Fibroblast of gingiva (primary cell): Measurements from ENCODE around the gene EPB41L4A.
"Not testable (repeated sequence)": the region's sequence is repeated elsewhere in the genome, so short reads cannot be mapped to it uniquely, and the experiment has no call there.

ENCODE experiments used
- DNase-seq: peaks from one replicate; pipeline ENCODE4 v3.0.0-alpha.2; 2011; ENCODE audit warnings: low read depth

The EPB41L4A gene

DNA sequence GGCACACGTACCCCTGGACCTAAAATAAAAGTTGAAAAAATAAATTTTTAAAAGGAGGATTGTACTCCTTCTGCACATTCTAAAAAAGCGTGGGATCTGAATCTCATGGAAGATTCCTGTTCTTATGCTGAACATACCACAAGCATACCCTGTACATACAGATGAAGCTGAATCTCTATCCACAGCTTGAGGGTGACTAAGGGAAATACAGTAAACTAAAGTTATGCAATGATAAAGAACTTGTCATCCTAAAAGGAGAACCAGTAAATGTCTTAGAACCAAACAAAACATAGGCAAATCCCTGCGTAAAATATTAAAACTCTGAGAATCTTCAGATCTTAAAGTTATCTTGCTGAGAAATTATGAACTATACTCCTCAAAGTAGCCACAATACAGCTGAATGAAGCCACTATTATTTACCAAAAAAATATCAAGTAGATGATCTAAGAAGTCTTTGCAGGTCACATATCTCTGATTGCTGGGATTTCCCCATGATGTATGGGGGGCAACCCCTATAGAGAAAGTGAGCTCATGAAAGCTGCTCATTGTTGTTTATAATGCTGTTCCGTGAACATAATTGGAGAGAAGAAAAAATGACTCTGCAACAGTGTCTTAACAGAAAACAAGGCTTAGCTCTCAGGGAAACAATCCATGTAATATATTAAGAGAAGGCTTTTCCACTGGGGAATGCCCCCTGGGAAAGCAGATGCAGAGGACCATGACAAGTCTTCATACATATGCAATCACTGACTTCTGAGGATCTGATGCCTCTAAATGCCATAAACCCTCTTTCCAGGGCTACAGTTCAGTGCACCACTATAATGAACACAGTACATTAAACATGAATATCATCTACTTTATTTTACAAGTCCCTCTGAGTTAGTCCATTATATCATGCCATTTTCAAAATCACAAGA is 210.1 kb downstream of the EPB41L4A start:
- DNase-seq = no peak

- DNase-seq = not testable (repeated sequence)
These were observed 210.9 kb downstream of the EPB41L4A start for GRCh38 chr5:112208195-112208594.

DNA sequence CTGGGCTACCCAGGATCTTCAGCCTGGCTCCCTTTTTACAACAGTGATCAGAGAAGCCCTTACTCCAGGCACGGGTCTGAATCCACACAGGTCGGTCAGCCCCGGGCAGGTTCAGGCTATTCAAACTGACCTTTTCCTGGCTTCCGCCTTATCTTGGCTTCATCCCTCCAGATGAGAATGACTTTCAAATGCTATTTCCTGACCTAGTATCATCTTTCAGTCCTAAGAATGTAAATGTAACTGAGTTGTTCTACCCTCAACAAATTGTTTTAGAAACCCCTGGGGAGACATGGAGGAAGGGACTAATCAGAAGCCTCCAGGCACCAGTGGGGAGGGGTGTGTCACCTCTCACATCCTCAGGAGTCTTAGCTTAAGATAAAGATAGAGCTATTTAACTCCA is 213.2 kb downstream of the EPB41L4A start:
- no peak for DNase-seq

DNA sequence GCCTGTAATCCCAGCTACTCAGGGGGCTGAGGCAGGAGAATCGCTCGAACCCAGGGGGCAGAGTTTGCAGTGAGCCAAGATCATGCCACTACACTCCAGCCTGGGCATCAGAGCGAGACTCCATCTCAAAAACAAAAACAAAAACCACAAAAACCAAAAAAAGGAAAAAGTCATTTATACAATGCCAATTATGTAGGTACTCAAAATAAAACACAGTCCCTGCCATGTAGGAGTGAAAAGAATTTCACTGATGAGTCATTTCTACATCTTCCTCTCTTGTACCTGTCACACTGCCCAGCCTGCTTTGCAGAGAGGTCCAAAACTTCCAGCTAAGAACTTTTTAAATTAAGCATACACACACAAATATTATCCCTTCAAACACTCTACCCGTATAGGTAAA is 215.8 kb downstream of the EPB41L4A start:
- no peak for DNase-seq

DNA sequence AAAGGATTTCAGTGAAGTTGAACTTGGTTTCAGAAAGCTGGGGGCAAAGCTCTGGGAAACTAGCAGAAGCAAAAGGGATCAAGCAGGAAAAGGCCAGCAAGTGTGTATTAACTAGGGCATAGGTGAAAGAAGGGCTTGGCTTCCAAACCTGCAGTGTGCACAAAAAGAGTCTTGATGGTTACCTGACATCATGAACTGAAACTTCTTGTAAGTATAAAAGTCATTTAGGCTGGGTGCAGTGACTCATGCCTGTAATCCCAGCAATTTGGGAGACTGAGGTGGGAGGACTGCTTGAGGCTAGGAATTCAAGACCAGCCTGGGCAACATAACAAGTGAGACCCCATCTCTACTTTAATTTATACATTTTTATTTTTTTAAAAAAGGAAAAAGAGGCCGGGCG is 216.4 kb downstream of the EPB41L4A start:
- no peak for DNase-seq

DNA sequence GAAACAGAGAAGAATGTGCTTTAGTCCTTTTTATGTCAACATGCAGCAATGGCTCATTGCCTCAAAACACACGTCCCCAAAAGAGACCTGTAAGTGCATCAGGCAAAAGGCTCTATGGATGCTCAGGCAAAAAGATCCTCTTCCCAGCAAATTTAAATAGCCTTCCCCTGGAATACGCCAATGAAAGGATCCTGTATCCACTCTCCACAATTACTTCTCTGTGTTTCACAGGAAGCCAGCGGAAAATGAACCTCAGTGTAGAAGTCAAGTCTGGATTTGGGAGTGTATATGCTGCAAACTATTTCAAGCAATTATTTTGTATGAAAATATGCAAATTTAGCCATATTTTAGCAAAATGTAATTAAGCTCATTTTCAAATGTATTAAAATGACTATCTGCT is 217.9 kb downstream of the EPB41L4A start:
- DNase-seq = no peak

- no peak for DNase-seq
These were observed 218.9 kb downstream of the EPB41L4A start for GRCh38 chr5:112200131-112200530.

DNA sequence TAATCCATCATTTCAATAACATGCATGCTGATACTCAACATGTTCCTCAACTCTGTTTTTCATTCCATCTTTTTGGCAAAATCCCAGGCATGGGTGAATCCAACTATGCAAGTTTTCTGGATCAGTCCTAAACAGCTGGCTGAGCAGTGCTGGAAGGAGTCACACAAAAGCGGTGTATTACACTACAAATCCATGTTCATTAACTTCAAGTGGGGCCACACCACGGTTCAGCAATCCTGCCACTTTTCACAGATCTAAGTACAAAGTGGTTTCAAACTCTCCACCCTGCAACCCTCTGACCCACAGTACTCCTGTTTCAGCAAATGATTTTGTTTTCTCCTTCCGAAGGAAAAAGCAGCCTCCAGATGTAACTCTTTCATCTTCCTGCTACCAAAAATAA is 222.5 kb downstream of the EPB41L4A start:
- peak; percentile 7 for DNase-seq

- DNase-seq = no peak
These were observed 223.2 kb downstream of the EPB41L4A start for GRCh38 chr5:112195924-112196323.

GRCh38 chr5:112192866-112193265 is 226.2 kb downstream of the EPB41L4A start:
- DNase-seq = no peak

GRCh38 chr5:112192072-112192471 is 227.0 kb downstream of the EPB41L4A start:
- DNase-seq = no peak

DNA sequence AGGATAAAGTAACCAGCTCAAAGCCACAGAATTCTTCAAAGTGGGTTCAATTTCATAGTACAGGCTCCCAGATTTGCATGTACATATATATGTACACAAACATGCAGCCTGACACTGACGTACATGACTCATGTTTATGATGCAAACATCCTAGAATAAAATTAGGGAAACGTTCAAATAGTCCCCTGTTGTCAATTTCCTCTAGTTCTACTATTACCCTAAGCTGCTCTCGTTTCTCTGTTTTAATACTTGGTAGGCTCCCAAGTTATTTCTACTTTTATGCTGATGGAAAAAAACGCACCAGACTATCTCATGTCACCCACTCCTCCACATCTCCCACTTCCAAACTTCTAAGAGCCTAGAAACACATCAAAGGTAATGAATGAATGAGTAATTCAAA is 229.7 kb downstream of the EPB41L4A start:
- DNase-seq = no peak

DNA sequence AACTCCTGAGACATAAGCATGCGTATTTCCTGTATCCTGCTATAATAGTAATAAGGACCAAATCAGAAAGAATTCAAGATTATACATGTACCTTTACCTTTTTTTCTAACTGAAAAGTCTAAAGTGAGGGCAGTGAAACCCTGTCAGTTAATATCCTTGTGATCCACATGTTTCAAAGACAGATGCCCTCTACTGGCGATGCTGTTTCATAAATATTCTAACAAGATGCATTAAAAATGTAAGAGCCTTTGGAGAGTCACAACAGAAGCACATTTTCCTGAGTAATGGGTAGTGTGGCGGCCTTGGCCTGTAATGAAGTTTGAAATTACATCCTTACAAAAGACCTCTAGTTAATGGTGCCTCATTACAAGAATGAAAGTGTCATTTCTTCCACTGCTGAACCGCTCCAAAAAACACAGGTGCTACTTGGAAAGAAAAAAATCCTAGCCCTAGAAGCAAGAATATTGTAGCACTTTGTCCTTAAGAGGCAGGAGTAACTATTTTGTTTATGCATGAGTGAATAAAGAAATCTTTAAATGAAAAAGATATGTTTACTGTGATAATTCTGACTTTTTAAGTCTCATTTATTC is 232.6 kb downstream of the EPB41L4A start:
- DNase-seq = peak; percentile 34

- no peak for DNase-seq
These were observed 235.2 kb downstream of the EPB41L4A start for GRCh38 chr5:112183874-112184273.

DNA sequence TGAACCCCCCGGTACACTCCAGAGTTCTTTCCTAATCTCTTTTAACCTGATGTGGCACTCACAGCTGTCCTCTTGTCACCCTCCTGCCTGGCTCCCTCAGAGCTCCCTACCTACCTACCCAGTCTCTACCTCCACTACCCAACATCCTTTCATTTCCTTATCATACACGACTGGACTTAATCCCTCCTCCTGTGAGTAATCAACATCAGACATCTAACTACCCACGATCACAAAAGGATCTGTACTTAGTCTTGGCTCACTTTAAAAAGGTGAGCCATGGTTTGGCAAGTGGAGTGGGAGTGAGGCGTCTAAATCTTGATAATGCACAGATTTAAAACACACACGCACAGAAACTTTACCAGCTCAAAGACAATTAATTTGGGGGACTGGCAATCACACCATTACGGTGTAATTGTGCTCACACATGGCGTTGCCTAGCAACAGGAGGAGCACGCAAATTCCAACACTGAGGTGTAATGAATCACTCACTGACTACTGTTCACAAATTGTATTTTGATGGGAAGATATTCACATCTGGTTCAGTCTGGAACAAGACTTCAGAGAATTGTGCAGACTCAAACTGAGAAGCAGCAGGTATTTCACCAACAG is 235.9 kb downstream of the EPB41L4A start:
- no peak for DNase-seq

DNA sequence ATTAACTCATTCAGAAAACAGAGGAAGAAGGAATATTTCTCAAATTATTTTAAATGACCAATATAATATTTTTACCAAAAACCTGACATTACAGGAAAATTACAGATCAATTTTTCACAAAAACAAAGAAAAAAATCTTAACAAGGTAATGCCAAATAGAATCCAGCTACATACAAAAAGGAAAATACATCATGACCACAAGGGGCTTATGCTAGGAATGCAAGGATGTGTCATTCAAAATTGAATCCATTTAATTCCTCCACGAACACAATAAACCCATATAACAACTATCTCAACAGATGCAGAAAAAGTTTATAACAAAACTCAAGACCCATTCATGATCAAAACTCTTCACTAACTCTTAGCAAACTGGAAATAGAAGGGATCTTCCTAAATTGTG is 239.8 kb downstream of the EPB41L4A start:
- DNase-seq = no peak

- peak; percentile 15 for DNase-seq
These were observed 244.0 kb downstream of the EPB41L4A start for GRCh38 chr5:112174959-112175594.

DNA sequence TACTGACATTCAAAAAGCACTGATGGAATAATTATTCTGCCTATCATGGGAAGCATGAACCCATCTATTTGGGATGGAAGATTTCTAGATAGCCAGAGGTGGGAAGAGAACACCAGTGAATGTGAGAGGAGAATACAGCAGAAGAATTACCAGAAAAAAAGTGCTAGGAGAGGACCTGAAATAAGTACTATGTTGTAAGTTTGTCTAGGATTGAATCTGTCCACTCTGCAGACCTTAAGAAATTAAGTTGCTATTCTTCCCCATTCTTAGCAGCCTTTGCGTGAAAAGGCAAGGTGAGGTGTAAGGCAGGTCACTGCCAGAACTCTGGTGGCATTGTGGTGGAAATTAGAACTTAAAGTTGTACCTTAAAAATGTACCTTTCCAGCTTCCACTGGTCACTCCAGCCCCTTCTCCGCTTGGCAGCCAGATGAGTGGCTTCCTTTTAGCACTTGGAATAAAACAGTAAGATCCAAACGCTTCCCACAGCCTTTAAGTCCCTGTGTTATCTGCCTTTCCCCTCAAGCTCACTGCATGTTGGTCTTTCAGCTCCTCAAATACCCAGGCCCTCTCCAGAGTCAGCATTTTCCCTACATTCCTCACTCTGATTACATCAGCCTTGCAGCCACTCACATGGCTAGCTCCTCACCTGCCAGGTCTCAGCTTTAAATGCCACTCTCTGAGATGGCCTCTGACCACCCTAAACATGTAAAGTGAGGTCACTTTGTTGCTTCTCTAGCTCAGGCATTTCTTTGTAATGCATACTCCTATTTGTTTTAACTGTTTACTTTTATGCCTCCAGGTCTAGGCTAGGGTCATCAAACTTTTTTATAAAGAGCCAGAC is 253.0 kb downstream of the EPB41L4A start:
- no peak for DNase-seq

DNA sequence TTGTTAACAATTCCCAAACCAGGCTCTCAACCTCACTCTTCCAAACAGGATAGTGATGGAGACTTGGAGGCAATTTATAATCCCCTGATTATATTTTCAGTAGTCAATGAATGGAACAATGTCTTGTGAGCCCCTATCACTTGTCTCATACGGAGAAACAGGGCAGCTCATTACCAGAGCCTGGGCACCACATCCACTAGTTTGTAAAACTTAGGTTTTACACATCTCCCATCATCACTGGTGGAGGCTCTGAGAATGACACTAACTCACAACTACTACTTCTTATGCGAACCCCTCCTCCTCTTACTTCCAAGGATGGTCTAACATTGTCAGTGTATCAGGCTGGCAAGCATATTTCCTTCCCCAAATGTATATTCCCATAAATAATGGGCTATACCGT is 253.7 kb downstream of the EPB41L4A start:
- DNase-seq = no peak

DNA sequence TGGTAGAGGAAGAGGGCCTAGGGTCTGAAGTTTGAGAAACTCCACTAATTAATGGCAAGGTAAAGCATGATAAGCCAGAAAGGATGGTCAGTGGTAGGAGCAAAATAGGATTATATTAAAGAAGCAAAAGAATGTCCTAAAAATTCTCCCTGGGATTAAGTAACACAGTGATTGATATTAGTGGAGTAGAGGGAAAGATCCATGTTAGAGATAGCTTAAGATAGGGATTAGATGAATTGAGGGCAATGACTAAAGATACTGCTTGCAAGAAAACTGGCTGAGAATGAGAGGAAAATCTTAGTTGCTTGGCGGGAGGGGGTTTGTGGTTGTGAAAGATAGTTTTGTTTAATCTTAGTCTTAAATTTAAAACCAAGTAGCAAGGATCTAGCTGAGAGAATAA is 255.6 kb downstream of the EPB41L4A start:
- no peak for DNase-seq

GRCh38 chr5:112161392-112161748 is 257.7 kb downstream of the EPB41L4A start:
- no peak for DNase-seq
